HG02973 (cell line): ENCODE data around the gene RUNX2.
"Not testable (repeated sequence)": the region's sequence is repeated elsewhere in the genome, so short reads cannot be mapped to it uniquely, and the experiment has no call there.

Source experiments
- ATAC-seq: cut with Tn5 transposase; IDR thresholded peaks from one replicate; pipeline ENCODE4 v1.9.1; 2021; ENCODE audit warnings: moderate library complexity; ENCODE audit not compliant: unreplicated experiment

RUNX2 gene

GRCh38 chr6:45658958-45659357 is 330.8 kb downstream of the RUNX2 start:
- no peak for ATAC-seq

DNA sequence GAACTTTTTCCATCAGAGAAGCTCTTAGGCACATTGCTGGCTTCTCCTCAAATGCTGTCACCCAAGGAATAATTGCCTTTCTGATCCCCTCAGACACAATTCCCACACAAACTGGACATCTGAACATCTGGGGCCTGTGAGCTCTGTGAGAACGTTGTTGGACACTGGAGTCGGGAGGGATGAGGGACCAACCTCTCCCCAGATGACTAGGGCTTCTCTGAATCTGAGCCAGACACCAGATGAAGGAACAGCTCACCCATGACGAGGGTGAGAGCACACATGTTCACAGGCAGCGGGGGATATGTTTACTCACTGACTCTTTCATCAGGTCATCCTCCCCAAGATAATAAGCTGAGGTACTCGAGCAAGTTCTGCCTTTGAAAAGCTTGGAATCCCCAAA is 333.5 kb downstream of the RUNX2 start:
- ATAC-seq: no peak

DNA sequence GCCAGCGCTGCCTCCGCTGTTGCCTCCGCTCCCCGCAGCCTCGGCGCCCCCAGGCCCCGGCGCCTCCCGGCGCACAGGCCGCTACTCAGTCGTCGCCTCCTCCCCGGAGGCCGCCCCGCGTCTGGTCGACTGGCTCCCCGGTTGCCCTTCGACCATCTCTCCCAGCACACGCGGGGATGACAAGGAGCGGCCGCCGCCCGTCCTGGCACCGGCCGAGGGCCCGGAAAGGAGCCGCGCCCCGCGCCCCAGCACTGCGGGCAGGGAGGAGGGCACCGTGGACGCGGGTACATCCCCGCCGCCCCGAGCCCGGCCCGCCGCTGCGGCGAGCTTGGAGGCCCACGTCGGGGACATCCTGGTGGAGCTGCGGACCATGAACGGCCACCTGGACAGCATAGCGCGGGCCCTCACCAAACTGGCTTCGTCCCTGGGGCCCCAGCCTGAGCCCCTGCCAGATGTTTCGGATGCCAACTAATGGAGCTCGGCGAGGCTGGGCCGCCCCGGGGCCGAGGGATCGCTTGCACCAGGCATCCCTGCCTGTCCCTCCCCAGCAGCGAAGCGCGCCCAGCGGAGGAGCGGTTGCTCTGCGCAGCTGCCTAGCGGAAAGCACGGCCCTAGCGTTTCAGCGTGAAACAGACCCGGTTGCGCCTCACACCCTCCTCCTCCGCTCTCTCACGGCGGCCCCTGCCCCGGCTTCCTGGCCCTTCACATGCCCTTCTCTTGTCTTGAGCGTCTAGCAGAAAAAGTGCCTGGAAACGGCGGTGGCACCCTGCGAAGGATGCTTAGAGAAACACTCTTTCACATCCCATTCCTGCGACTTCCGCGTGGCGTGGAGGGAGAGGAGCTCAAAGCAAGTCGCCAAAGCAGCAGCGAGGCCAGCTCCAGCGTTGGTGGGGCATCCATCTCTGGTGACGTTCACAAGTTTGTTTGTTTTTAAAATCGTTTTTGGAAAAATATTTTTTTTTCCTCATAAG is 335.4 kb downstream of the RUNX2 start:
- no peak for ATAC-seq

DNA sequence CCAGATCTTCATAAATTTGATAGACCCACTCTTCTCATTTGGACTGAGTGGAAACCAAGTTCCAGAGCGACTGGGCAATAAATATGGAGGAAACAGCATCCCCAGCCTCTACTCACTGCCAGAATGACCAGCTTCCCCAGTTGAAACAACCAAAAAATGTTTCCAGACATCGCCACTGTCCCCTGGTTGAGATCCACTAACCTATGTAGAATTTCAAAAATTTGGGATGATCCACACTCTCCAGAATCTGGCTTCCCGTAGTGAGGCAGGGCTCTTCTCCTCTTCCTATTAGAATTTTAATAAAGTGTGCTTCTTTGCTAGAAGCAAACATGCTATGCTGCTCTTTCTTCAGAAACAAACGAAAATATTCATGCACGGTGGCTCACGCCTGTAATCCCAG is 336.6 kb downstream of the RUNX2 start:
- no peak for ATAC-seq

GRCh38 chr6:45665859-45666258 is 337.7 kb downstream of the RUNX2 start:
- ATAC-seq: no peak

DNA sequence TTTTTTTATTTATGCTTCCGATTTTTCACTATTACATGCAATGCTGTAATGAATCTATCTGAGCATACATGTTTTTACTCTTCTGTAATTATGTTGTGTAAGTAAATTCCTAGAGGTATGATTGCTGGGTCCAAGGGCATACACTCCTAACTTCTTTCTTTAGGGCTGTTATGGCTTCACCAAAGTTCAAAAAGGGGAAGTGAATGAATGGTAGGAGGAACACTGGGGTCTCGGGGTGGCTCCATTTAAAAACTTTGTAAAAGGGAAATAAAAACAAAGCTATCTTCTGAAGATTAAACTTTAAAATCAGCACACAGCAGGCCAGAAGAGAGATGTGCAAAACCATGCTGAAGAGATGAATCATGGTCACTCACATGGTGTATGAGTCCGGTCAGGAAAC is 338.7 kb downstream of the RUNX2 start:
- ATAC-seq: no peak

- no peak for ATAC-seq
Measured at GRCh38 chr6:45667300-45667699, 339.2 kb downstream of the RUNX2 start.

- no peak for ATAC-seq
Measured at GRCh38 chr6:45667766-45668165, 339.6 kb downstream of the RUNX2 start.

- no peak for ATAC-seq
Measured at GRCh38 chr6:45668705-45669104, 340.6 kb downstream of the RUNX2 start.

- ATAC-seq: not testable (repeated sequence)
Measured at GRCh38 chr6:45673167-45673566, 345.0 kb downstream of the RUNX2 start.

GRCh38 chr6:45675166-45675565 is 347.0 kb downstream of the RUNX2 start:
- ATAC-seq: not testable (repeated sequence)

DNA sequence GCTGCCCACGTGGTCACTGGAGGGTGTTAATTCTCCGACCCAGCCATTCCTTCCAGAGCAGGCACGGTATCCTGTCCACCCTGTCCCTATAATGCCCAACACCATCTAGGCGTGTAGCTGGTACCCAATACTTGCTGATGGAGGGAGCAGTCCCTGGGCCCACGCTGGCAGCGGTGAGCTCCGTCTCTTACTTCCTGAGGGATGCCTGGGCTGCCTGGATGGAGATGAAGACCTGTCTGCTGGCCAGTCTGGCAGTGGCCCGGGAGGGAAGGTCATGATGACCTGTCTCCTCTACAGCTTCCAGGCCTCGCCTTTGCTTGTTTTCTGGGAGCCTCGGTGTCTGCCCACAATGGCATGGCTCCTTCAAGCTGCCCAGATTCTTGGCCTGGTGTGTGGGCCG is 347.5 kb downstream of the RUNX2 start:
- no peak for ATAC-seq

GRCh38 chr6:45676380-45676779 is 348.2 kb downstream of the RUNX2 start:
- ATAC-seq: no peak

DNA sequence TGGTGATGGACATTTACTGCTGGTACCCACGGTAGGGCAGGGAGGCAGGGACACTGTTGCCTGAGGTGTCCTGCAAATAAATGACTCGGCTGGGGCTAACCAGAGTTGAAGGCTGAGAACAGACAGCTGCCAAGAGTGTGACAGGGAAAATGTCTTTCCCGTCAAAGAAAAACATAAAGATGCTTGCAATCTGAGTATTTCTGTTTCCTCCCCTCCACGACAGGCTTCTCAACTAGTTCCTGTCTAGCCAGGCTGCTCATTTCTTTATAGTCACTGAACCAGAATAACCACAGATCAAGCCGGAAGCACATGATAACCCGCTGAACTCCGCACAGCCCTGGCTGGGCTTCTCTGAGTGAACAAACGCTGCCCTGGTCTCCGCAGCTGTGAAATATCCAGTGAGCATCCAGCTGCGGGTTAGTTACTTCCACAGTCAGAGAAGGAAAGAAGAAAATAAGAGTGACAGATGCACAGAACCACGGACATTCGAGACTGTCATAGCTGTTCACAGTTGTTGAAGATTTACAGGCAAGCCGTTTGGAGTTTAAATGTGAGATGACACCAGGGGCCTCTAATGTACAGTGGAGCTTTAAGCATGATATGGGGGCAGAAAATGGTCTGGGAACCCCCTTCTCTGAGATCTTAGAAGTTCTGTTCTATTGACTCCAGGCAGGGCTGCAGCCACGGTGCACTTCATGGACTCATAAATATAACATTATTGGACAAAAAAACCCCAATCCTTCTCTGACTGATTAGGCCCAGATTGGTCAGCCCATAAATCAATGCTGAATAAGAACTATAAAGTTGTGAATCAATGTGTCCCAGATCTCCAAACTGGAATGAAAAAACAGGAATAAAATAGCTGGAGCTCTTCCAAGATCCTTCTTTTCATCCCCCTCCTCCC is 349.5 kb downstream of the RUNX2 start:
- ATAC-seq: peak; percentile 55

- no peak for ATAC-seq
Measured at GRCh38 chr6:45678285-45678607, 350.1 kb downstream of the RUNX2 start.

GRCh38 chr6:45679163-45679562 is 351.0 kb downstream of the RUNX2 start:
- ATAC-seq: no peak

DNA sequence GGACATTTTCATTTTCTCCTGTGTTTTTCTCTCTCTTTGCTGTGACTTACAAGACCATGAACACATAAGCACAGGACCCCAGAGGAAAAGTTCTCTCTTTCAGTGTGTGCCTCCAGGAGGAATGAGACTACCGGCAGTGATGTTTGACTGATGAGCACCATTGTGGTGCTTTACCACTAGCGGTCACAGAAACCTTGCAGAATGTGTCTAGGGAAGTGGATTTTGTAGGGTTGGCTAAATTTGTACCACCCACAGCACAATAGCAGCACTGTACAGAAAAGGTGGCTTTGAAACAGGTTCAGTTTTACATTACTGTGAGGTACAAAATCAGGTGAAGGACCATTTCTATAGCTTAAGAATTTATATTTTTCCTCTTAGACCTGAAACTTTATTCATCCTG is 351.5 kb downstream of the RUNX2 start:
- ATAC-seq: no peak

DNA sequence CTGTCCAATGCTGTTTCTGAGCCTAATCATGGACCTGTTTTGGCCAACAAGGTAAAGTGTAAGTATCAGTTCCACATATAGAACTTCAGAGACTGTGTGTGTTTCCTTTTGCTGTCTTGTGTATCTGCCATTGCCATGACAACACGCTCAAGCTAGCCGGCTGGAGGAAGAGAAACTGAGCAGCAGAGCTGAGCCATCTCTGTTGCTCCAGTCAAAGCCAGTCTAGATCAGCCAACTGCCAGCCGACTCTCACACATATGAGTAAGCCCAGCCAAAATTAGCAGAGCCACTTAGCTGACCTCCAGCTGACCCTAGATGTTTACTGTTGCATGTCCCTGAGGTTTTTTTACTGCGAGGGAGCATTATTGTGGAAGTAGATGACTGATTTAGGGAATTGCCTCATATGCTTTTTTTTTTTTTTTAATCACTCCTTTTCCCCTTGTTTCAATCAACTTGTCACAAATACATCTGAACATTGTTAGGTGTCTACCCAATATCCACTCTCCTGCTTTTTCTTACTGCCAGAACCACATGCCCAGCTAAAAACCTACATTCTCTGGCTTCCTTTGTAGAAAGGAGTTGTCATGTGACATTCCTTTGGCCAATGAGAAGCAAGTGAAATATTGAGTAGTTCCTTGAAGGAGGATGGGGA is 353.9 kb downstream of the RUNX2 start:
- peak; percentile 94 for ATAC-seq

- no peak for ATAC-seq
Measured at GRCh38 chr6:45684476-45684875, 356.3 kb downstream of the RUNX2 start.

DNA sequence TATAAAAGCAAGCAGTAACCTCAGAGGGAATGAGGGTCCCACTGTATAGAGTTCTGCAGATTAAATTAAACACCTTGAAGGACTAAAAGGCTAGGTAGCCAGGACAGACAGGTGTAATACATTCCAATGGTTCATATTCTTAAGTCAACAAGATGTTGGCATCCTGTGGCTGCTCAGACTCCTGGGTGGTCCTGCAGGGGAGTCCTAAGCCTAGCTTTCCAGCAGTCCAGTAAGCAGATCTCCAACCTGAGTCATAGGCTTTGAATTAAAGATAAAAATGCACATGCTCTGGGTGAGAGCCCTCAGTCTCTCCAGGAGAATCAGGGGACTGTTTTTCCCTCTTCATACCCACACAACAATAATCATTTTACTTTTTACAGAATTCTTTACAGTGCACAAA is 356.9 kb downstream of the RUNX2 start:
- no peak for ATAC-seq

- ATAC-seq: peak; percentile 6
Measured at GRCh38 chr6:45686841-45687569, 358.9 kb downstream of the RUNX2 start.
